PC-9 (cell line): ENCODE data around the gene NELL1. TPM values are rescaled to one million over a fixed set of nuclear protein-coding genes. Genes with fewer than 3 reads are reported as not detected.

Source experiments
- BruUV-seq: library from RNA; stranded (reverse); fragments of 400-500 nt; replicated peaks from 2 replicates; lab custom pipeline; 2021; lab: Mats Ljungman, UMichigan
- CTCF ChIA-PET: fragments of 300-600 bp; sonication (Branson Sonifier 250); formaldehyde crosslinking; loops from one replicate; lab custom pipeline; 2022; ENCODE audit warnings: antibody characterized with exemption; lab: Charles Lee
- POLR2A ChIA-PET: fragments of 300-600 bp; sonication (Branson Sonifier 250); formaldehyde crosslinking; loops from one replicate; lab custom pipeline; 2022; ENCODE audit warnings: antibody characterized with exemption; ENCODE audit not compliant: unreplicated experiment; lab: Charles Lee
- DNase-seq, 2 experiments: peaks; one replicate each; pipeline versions ENCODE4 v3.0.0 to v3.0.0-alpha.2; 2015 to 2022; ENCODE audit warnings: mixed read lengths in 1 of 2
- H2AFZ ChIP-seq: fragments of 200-600 bp; sonication (generic); 2 replicates; pipeline ENCODE4 v1.8.1; 2017; ENCODE audit warnings: antibody characterized with exemption
- H3F3A ChIP-seq: fragments of 200-600 bp; sonication (generic); 2 replicates; pipeline ENCODE4 v1.8.1; 2017; ENCODE audit warnings: antibody characterized with exemption, mild to moderate bottlenecking, low read depth; ENCODE audit not compliant: insufficient read depth
- H3K27ac ChIP-seq: fragments of 200-600 bp; sonication (generic); 2 replicates; pipeline ENCODE4 v1.6.1; 2016; ENCODE audit warnings: mixed run types
- H3K27me3 ChIP-seq: fragments of 200-600 bp; sonication (generic); 2 replicates; pipeline ENCODE4 v1.6.1; 2016; ENCODE audit warnings: low read depth, mixed run types; ENCODE audit not compliant: insufficient read depth
- H3K36me3 ChIP-seq: fragments of 200-600 bp; sonication (generic); 2 replicates; pipeline ENCODE4 v1.6.1; 2016; ENCODE audit warnings: low read depth, mixed run types
- H3K4me1 ChIP-seq: fragments of 200-600 bp; sonication (generic); replicated peaks from 2 replicates; pipeline ENCODE4 v1.6.1; 2016; ENCODE audit warnings: mixed run types; ENCODE audit not compliant: insufficient read depth
- H3K4me2 ChIP-seq: fragments of 200-600 bp; sonication (generic); 2 replicates; pipeline ENCODE4 v1.6.1; 2017; ENCODE audit warnings: mixed run types
- H3K4me3 ChIP-seq: fragments of 200-600 bp; sonication (generic); 2 replicates; pipeline ENCODE4 v1.6.1; 2016; ENCODE audit warnings: mixed run types
- H3K79me2 ChIP-seq: fragments of 200-600 bp; sonication (generic); 2 replicates; pipeline ENCODE4 v1.6.1; 2017; ENCODE audit warnings: low read depth, mixed run types
- H3K9me2 ChIP-seq: fragments of 200-600 bp; sonication (generic); 2 replicates; pipeline ENCODE4 v1.8.1; 2017; ENCODE audit warnings: mild to moderate bottlenecking; ENCODE audit not compliant: insufficient read depth
- H3K9me3 ChIP-seq: fragments of 200-600 bp; sonication (generic); 2 replicates; pipeline ENCODE4 v1.8.1; 2016; ENCODE audit warnings: low read depth; ENCODE audit not compliant: insufficient read depth
- H4K20me1 ChIP-seq: fragments of 200-600 bp; sonication (generic); 2 replicates; pipeline ENCODE4 v1.8.1; 2017; ENCODE audit not compliant: insufficient read depth
- CTCF ChIP-seq: fragments of 200-600 bp; sonication (generic); conservative IDR thresholded peaks from 2 replicates; pipeline ENCODE4 v1.6.1; 2017; ENCODE audit warnings: mixed run types, antibody characterized with exemption, mild to moderate bottlenecking, moderate library complexity
- EZH2 ChIP-seq: fragments of 200-600 bp; sonication (generic); IDR thresholded peaks from 2 replicates; pipeline ENCODE4 v1.8.0; 2017; ENCODE audit warnings: antibody characterized with exemption, low read depth
- intact Hi-C: fragments of 100-400 bp; cut with micrococcal nuclease; formaldehyde crosslinking; loops from one replicate; pipeline ENCODE4 v1.10.0; 2022; ENCODE audit not compliant: unreplicated experiment
- total RNA-seq: library from RNA; stranded (reverse); gene quantifications from 2 replicates; pipeline ENCODE4 v1.2.3, GENCODE V29; 2021

The NELL1 gene
- total RNA-seq, 1 experiment from 2014 or later, result not detected

GRCh38 chr11:20864628-20865027 lies 195.2 kb downstream of the NELL1 start:
- no peaks in the 10 kb centered on the region for H3K79me2 ChIP-seq
- DNase-seq, result no peak
- H3K9me3 ChIP-seq, result no peaks in the 10 kb centered on the region
- POLR2A ChIA-PET, result no interaction called here
- intact Hi-C loops, result no loop called here
- H3K4me3 ChIP-seq, result no peak overlapping the region
- H2AFZ ChIP-seq, result no peak overlapping the region
- H4K20me1 ChIP-seq, result no peaks in the 10 kb centered on the region
- no TSS peak for BruUV-seq
- H3F3A ChIP-seq, result no peaks in the 10 kb centered on the region
- no peak overlapping the region for H3K27ac ChIP-seq
- H3K9me2 ChIP-seq, result no peaks in the 10 kb centered on the region
- CTCF ChIA-PET, result no interaction called here
- H3K27me3 ChIP-seq, result peaks cover 16% of the 10 kb centered on the region; the same call in 1 of the 2 replicates
- TF ChIP-seq EZH2 (no peak), CTCF (no peak)
- H3K4me2 ChIP-seq, result no peak overlapping the region
- no peaks in the 10 kb centered on the region for H3K36me3 ChIP-seq
- no peaks in the 10 kb centered on the region for H3K4me1 ChIP-seq

GRCh38 chr11:20865161-20865560 lies 195.8 kb downstream of the NELL1 start:
- BruUV-seq, result no TSS peak
- Histone ChIP-seq H3K27me3 (peaks cover 16% of the 10 kb centered on the region; the same call in 1 of the 2 replicates), H3K4me2 (no peak overlapping the region), H3K36me3 (no peaks in the 10 kb centered on the region), H3K4me3 (no peak overlapping the region), H2AFZ (no peak overlapping the region), H3F3A (no peaks in the 10 kb centered on the region), H3K9me3 (no peaks in the 10 kb centered on the region), H3K27ac (no peak overlapping the region), H4K20me1 (no peaks in the 10 kb centered on the region), H3K4me1 (no peaks in the 10 kb centered on the region), H3K9me2 (no peaks in the 10 kb centered on the region), H3K79me2 (no peaks in the 10 kb centered on the region)
- POLR2A ChIA-PET, result no interaction called here
- CTCF ChIA-PET, result no interaction called here
- intact Hi-C loops, result no loop called here
- no peak for DNase-seq
- TF ChIP-seq EZH2, result no peak
- no peak for TF ChIP-seq CTCF

- no TSS peak for BruUV-seq
- intact Hi-C loops, result no loop called here
- TF ChIP-seq EZH2 (no peak), CTCF (no peak)
- no peaks in the 10 kb centered on the region for H3K9me3 ChIP-seq
- DNase-seq, result no peak
- ChIA-PET POLR2A (no interaction called here), CTCF (no interaction called here)
- H2AFZ ChIP-seq, result no peak overlapping the region
- H3K4me3 ChIP-seq, result no peak overlapping the region
- no peaks in the 10 kb centered on the region for H3K9me2 ChIP-seq
- no peaks in the 10 kb centered on the region for H3F3A ChIP-seq
- H3K4me2 ChIP-seq, result no peak overlapping the region
- no peaks in the 10 kb centered on the region for H3K36me3 ChIP-seq
- H3K79me2 ChIP-seq, result no peaks in the 10 kb centered on the region
- no peak overlapping the region for H3K27ac ChIP-seq
- H3K4me1 ChIP-seq, result no peaks in the 10 kb centered on the region
- H4K20me1 ChIP-seq, result no peaks in the 10 kb centered on the region
- peaks cover 7% of the 10 kb centered on the region; the same call in 1 of the 2 replicates for H3K27me3 ChIP-seq
Measured at GRCh38 chr11:20869123-20869522, 199.7 kb downstream of the NELL1 start.
